Muscle layer of duodenum (tissue), 2 donors: ENCODE data around the gene GPR139.

Experiments
- H3K27ac ChIP-seq: one replicate; pipeline ENCODE4 v1.7.0; 2013; ENCODE audit warnings: mild to moderate bottlenecking, low read length
- H3K27me3 ChIP-seq: one replicate; pipeline ENCODE4 v1.7.0; 2013; ENCODE audit warnings: low read depth, mild to moderate bottlenecking, control low read depth, low read length
- H3K36me3 ChIP-seq, 2 donors: one replicate each; pipeline ENCODE4 v1.7.0; 2013; ENCODE audit warnings: low read length in 2 of 2, control low read depth in 1 of 2, mild to moderate bottlenecking in 1 of 2; ENCODE audit not compliant: insufficient read depth in 2 of 2, control insufficient read depth in 1 of 2
- H3K4me1 ChIP-seq, 2 donors: one replicate each; pipeline ENCODE4 v1.7.0; 2013; ENCODE audit warnings: low read length in 2 of 2, mild to moderate bottlenecking in 2 of 2, control low read depth in 1 of 2, moderate library complexity in 1 of 2; ENCODE audit not compliant: insufficient read depth in 2 of 2, control insufficient read depth in 1 of 2
- H3K4me3 ChIP-seq, 2 donors: one replicate each; pipeline ENCODE4 v1.7.0; 2013; ENCODE audit warnings: low read length in 2 of 2, low read depth in 1 of 2, mild to moderate bottlenecking in 1 of 2
- H3K9me3 ChIP-seq, 2 donors: one replicate each; pipeline ENCODE4 v1.7.0; 2013; ENCODE audit warnings: low read length in 2 of 2, control low read depth in 1 of 2, mild to moderate bottlenecking in 1 of 2; ENCODE audit not compliant: control insufficient read depth in 1 of 2
- donor health status: healthy.

Gene GPR139

GRCh38 chr16:20084624-20085226 lies 11.0 kb upstream of the GPR139 start:
- H3K27ac ChIP-seq = no peak overlapping the region
- no peak overlapping the region for H3K4me3 ChIP-seq
- H3K36me3 ChIP-seq = no peaks in the 10 kb centered on the region
- H3K4me1 ChIP-seq = no peaks in the 10 kb centered on the region
- no peaks in the 10 kb centered on the region for H3K9me3 ChIP-seq
- H3K27me3 ChIP-seq = no peaks in the 10 kb centered on the region

GRCh38 chr16:20079106-20079505 lies 5.4 kb upstream of the GPR139 start:
- H3K27ac ChIP-seq = no peak overlapping the region
- H3K36me3 ChIP-seq = no peaks in the 10 kb centered on the region
- H3K27me3 ChIP-seq = peaks cover 8% of the 10 kb centered on the region
- H3K4me1 ChIP-seq = peaks cover 0 to 1% of the 10 kb centered on the region in 2 donors
- no peak overlapping the region for H3K4me3 ChIP-seq
- no peaks in the 10 kb centered on the region for H3K9me3 ChIP-seq

- peaks cover 17% of the 10 kb centered on the region for H3K27me3 ChIP-seq
- H3K27ac ChIP-seq = no peak overlapping the region
- H3K9me3 ChIP-seq = no peaks in the 10 kb centered on the region
- peaks cover 0 to 11% of the 10 kb centered on the region in 2 donors for H3K4me1 ChIP-seq
- no peak overlapping the region for H3K4me3 ChIP-seq
- H3K36me3 ChIP-seq = no peaks in the 10 kb centered on the region
These were observed 1.6 kb upstream of the GPR139 start for GRCh38 chr16:20075243-20075642.

- H3K4me3 ChIP-seq = no peak overlapping the region
- H3K27ac ChIP-seq = no peak overlapping the region
- H3K4me1 ChIP-seq = peaks cover 0 to 11% of the 10 kb centered on the region in 2 donors
- no peaks in the 10 kb centered on the region for H3K36me3 ChIP-seq
- H3K27me3 ChIP-seq = peaks cover 17% of the 10 kb centered on the region
- peaks cover 0 to 2% of the 10 kb centered on the region in 2 donors for H3K9me3 ChIP-seq
These were observed 655 bp upstream of the GPR139 start for GRCh38 chr16:20074099-20074991.

- peaks cover 0 to 11% of the 10 kb centered on the region in 2 donors for H3K4me1 ChIP-seq
- H3K4me3 ChIP-seq = no peak overlapping the region
- H3K9me3 ChIP-seq = peaks cover 0 to 4% of the 10 kb centered on the region in 2 donors
- H3K27ac ChIP-seq = no peak overlapping the region
- H3K27me3 ChIP-seq = peaks cover 17% of the 10 kb centered on the region
- H3K36me3 ChIP-seq = no peaks in the 10 kb centered on the region
These were observed 852 bp downstream of the GPR139 start for GRCh38 chr16:20072874-20073202.

- Histone ChIP-seq H3K27me3 (peaks cover 17% of the 10 kb centered on the region), H3K4me3 (no peak overlapping the region), H3K36me3 (no peaks in the 10 kb centered on the region)
These were observed 1.4 kb downstream of the GPR139 start for GRCh38 chr16:20072146-20072873.

GRCh38 chr16:20064931-20065330 lies 8.8 kb downstream of the GPR139 start:
- H3K27me3 ChIP-seq = no peaks in the 10 kb centered on the region
- H3K36me3 ChIP-seq = no peaks in the 10 kb centered on the region
- H3K4me1 ChIP-seq = no peaks in the 10 kb centered on the region
- no peak overlapping the region for H3K4me3 ChIP-seq
- H3K9me3 ChIP-seq = peaks cover 0 to 15% of the 10 kb centered on the region in 2 donors
- H3K27ac ChIP-seq = no peak overlapping the region

More at GRCh38 chr16:20072146-20072873, 1.4 kb downstream of the GPR139 start:
- Histone ChIP-seq H3K27ac (no peak overlapping the region), H3K4me1 (peaks cover 0 to 11% of the 10 kb centered on the region in 2 donors), H3K9me3 (peaks cover 0 to 8% of the 10 kb centered on the region in 2 donors)

- no peaks in the 10 kb centered on the region for H3K36me3 ChIP-seq
- H3K9me3 ChIP-seq = peaks cover 0 to 15% of the 10 kb centered on the region in 2 donors
- H3K27ac ChIP-seq = no peak overlapping the region
- no peaks in the 10 kb centered on the region for H3K4me1 ChIP-seq
- no peaks in the 10 kb centered on the region for H3K27me3 ChIP-seq
- no peak overlapping the region for H3K4me3 ChIP-seq
These were observed 9.2 kb downstream of the GPR139 start for GRCh38 chr16:20064520-20064919.

- Histone ChIP-seq H3K9me3 (peaks cover 0 to 4% of the 10 kb centered on the region in 2 donors), H3K27me3 (no peaks in the 10 kb centered on the region), H3K4me1 (no peaks in the 10 kb centered on the region), H3K36me3 (no peaks in the 10 kb centered on the region), H3K27ac (no peak overlapping the region), H3K4me3 (no peak overlapping the region)
These were observed 12.6 kb downstream of the GPR139 start for GRCh38 chr16:20061132-20061531.

- H3K4me3 ChIP-seq = no peak overlapping the region
- no peaks in the 10 kb centered on the region for H3K9me3 ChIP-seq
- no peaks in the 10 kb centered on the region for H3K4me1 ChIP-seq
- H3K27me3 ChIP-seq = no peaks in the 10 kb centered on the region
- no peak overlapping the region for H3K27ac ChIP-seq
- no peaks in the 10 kb centered on the region for H3K36me3 ChIP-seq
These were observed 17.3 kb downstream of the GPR139 start for GRCh38 chr16:20056436-20056835.

GRCh38 chr16:20053336-20053735 lies 20.4 kb downstream of the GPR139 start:
- no peaks in the 10 kb centered on the region for H3K27me3 ChIP-seq
- no peaks in the 10 kb centered on the region for H3K36me3 ChIP-seq
- H3K9me3 ChIP-seq = no peaks in the 10 kb centered on the region
- no peak overlapping the region for H3K4me3 ChIP-seq
- H3K4me1 ChIP-seq = no peaks in the 10 kb centered on the region
- H3K27ac ChIP-seq = no peak overlapping the region
